ENCODE data around the gene NEK3. TPM values are rescaled to one million over a fixed set of nuclear protein-coding genes. Genes with fewer than 3 reads are reported as not detected.
"Not testable (repeated sequence)": the region's sequence is repeated elsewhere in the genome, so short reads cannot be mapped to it uniquely, and the experiment has no call there.

NEK3 gene, protein sequence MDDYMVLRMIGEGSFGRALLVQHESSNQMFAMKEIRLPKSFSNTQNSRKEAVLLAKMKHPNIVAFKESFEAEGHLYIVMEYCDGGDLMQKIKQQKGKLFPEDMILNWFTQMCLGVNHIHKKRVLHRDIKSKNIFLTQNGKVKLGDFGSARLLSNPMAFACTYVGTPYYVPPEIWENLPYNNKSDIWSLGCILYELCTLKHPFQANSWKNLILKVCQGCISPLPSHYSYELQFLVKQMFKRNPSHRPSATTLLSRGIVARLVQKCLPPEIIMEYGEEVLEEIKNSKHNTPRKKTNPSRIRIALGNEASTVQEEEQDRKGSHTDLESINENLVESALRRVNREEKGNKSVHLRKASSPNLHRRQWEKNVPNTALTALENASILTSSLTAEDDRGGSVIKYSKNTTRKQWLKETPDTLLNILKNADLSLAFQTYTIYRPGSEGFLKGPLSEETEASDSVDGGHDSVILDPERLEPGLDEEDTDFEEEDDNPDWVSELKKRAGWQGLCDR
- 10 to 100 TPM in 8 of 10 donors, 1 to 10 TPM in 2; 6.8 to 31.4 (median 14.8) TPM for polyA plus RNA-seq (ENCODE audit: insufficient read length in 10 of 10)
- long read RNA-seq, donor 1: 0 reads
- long read RNA-seq, donor 2: 0 reads
- long read RNA-seq, donor 3: 0 reads
- long read RNA-seq, donor 4, partial matches to known transcripts: 0 of 1 reads
- long read RNA-seq, donor 4, other reads (novel, unspliced or antisense): 0 of 1 reads
- long read RNA-seq, donor 5, partial matches to known transcripts: 0 of 1 reads
- long read RNA-seq, donor 5, other reads (novel, unspliced or antisense): 0 of 1 reads
- long read RNA-seq, donor 6: 0 reads
- long read RNA-seq, donor 7, partial matches to known transcripts: 0 of 2 reads
- long read RNA-seq, donor 7, other reads (novel, unspliced or antisense): 0 of 2 reads
- long read RNA-seq, donor 8, partial matches to known transcripts: 0 of 1 reads
- long read RNA-seq, donor 8, other reads (novel, unspliced or antisense): 0 of 1 reads
- long read RNA-seq, donor 9: 0 reads

DNA sequence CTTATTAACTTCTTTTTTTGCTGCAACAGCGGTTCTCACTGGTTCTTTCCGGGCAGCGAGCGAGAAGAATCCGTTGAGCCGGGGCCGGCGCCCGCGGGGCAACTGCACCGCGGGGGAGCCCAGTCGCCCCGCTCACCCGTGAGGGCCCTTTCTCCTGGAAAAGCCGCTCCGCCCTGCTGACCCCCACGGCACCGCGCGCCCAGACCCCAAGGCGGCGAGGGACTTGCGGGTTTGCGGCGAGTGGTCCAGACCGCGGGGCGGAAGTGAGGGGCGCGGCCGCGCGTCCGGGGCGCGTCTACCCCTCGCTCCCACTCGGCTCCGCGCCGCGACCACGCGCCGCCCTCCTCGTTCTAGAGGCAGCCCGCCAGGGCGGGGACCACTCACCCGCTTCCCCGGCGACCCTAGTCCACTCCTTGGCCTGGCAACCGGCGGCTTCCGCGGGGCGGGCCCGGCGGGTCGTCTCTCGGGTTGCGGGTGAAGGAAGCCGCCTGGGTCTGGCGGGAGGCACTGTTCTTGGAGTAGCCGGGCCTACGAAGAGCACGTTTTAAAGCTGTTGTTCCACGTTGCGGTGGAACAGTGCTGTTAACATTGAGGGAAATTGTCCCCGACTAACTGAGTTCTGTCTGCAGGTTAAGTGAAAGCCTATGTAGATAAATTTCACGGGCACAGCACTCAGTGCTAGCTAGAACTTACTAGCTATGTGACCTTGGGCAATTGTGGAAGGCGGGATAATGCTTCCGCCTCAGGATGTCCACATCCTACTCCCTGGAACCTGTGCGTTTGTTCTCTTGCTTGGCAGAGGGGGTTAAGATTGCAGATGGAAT lies at the start of gene NEK3:
Gene NEK3, minus strand, starts transcription at position 439 of the 824 bp plus-strand sequence. CDS start 3,406 bp downstream, outside the sequence.
- peak; percentile 62 to 93 (median 75) for DNase-seq

DNA sequence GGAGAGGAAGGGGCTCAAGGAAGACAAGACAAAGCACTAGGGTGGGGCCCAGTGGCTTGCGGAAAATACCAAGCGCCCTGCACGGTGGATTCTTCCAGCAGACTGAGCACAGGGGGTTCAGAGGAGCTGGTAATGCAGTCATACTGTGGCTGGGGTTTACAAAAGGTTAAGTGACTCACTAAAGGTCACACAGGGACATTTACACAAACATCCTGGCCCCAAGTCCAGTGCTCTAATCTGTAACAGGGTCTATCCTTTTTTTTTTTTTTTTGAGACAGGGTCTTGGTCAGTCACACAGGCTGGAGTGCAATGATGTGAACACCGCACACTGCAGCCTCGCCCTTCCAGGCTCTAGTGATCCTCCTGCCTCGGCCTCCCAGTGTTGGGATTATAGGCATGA lies 49.0 kb upstream of the NEK3 start:
- not testable (repeated sequence) for DNase-seq

DNA sequence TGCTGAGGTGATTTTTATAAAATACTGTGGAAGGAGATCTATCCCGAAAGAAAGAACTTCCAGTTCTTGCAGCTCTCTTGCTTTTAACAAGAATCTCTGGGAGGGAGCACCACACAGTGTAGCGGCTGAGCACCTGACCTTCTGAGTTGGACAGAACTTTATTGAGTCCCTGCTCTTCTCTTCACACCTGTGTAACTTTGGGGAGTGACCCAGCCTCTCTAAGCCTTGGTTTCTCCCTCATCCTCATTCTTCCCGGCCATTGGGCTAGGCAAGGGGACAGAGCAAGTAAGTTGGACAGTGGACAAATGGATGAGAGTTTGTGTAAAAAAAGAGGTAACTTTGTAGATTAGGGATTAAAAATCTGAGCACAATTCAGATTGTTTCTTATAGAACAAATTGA lies 48.5 kb upstream of the NEK3 start:
- DNase-seq: not testable (repeated sequence)

DNA sequence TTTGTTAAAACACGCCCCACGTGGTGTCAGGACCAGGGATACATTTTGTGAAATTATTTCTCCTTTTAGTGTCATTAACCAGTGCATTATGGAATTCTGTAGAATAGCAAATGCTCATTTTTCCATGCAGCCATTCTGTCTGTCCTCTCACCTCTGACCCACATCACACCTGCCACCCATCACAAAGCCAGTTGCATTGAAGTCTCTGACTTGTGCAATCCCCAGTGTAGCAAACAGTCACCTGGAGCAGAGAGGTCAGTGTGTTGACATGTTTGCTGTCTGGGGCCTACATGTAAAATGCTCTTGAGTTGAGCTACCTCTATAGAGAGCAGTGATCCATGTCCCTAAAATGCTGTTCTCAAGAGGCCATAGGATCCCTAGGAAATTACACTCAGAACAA lies 47.9 kb upstream of the NEK3 start:
- DNase-seq: not testable (repeated sequence)

DNA sequence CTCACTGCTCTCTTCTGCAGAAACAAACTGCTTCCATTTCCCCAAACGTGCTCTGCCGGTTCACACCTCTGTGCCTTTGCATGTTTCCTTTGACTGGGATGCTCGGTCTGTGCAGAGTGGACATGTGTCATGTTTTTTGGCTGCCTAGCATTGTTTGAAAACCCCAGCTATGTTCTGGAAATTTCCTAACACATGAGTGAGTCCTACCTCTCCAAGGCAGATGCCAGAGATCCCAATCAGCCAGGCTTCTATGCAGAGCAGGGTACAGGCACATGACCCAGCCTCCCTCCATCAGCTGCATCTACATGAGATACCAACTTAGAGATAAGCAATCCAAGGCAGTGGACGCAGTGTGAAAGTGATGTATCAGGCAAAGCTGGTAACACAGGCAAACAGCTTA lies 45.1 kb upstream of the NEK3 start:
- DNase-seq: not testable (repeated sequence)

DNA sequence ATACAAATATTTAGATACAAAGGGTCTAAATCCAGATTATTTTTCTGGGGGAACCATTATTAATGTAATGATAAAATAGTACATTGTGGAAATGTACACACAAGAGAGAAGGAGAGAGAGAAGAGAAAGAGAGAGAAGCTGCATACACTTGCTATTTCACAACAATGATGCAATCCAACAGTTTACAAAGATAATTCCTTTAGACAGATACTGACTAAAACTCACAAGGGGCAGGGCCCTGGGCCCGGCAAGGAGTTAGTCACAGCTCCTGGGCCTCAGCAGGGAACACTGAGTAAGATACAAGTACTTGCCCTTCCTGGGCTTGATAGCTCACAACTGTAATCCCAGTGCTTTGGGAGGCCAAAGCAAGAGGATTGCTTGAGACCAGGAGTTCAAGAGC lies 44.5 kb upstream of the NEK3 start:
- not testable (repeated sequence) for DNase-seq

DNA sequence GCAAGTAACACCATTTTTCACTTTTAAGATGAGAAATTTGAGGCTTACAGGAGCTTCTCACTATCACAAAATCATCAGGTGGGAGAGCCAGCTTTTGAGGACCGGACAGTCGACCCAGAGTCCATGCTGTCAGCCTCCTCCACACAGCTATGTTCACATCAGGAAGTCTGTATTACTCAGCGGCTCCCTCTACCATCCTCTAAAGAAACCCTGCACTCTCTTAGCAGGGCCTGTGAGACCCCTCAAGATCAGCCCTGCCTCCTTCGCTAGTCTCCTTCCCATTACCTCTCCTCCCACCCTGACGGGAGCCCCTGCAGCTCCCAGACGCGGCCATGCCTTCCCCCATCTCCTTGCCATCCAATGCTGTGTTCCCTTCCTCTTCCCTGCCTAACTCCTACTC lies 43.1 kb upstream of the NEK3 start:
- not testable (repeated sequence) for DNase-seq

DNA sequence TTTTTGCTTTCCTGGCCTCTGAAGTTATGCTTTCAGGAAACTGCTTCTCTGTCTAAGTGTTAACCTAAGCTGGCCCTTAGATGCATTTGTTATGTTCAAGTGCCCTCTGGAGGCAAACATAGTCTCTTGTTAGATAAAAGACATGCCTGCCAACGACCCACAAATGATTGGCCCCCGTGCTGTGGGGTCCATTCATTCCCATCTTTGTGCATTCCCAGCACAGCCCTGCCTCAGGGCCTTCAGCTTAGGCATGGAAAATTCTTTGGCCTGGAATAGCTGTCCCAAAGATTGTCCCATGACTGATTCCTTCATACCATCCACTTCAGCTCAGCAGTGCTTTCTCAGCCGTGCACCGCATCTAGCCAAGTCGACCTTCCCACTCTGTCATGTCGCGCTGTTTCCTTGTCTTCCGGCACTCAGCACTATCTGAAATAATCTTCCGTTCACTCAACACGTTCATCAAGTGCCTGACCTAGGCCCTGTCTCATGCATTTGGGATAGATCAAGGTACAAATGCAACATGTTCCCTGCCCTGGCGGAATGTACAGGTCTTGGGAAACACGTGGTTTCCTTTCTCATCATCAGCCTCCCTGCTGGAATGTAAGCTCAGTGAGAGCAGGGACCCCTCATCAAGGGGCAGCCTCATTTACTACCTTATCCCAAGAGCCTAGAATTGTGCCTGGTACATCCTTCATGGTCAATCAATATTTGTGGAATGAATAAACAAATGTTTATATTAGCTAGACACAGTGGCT lies 42.2 kb upstream of the NEK3 start:
- peak in 1 of 3 donors; percentile 20 for DNase-seq

DNA sequence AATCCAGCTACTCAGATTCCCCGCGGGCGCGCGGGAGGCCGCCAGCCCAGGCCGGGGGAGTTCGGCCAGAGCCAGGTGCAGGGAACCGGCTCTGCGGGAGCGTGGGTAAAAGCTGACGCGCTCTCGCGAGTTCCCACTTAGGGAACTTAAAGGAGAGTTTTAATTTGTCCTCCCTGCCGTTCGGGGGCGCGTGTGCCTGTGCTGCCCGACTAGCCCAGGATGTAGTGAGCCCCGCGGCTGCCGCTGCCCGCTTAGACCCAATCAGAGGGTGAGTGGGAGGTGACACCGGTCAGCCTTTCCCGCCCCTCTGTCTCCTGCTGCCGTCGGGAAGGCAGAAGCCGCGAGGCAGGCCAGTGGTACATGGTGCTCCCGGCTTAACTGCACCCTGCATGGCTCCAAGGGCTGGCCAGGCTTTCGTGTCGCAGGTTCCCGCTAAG lies 36.0 kb upstream of the NEK3 start:
- DNase-seq: peak; percentile 69 to 81 (median 75)

DNA sequence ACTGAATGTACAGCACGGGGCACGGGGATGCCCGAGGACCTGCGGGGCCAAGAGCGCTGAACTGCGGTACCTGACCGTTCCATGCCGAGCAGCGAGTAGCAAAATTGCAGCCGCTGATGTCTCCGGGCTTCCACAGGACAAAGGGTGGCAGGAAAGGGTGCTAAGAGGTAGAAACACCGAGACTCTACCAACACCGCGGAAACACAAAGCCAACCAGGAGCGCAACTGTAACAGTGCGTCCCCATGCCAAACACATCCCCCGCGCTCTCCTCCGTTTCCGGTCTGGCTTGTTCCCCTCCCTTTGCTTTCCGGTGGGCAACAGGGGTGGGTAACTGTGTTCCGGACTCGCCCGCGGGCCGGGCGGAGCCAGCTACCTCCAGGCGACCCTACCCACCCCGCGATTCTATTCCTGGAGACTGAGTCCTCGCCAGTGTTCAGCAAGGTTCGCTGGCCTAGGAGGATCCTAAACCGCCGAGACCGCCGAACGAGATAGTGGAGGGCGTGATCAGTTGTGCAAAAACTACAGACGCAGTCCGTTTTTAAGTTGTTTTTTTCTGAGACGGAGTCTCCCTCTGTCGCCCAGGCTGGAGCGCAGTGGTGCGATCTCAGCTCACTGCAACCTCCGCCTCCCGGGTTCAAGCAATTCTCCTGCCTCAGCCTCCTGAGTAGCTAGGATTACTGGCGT lies 34.9 kb upstream of the NEK3 start:
- peak; percentile 86 to 95 (median 92) for DNase-seq

DNA sequence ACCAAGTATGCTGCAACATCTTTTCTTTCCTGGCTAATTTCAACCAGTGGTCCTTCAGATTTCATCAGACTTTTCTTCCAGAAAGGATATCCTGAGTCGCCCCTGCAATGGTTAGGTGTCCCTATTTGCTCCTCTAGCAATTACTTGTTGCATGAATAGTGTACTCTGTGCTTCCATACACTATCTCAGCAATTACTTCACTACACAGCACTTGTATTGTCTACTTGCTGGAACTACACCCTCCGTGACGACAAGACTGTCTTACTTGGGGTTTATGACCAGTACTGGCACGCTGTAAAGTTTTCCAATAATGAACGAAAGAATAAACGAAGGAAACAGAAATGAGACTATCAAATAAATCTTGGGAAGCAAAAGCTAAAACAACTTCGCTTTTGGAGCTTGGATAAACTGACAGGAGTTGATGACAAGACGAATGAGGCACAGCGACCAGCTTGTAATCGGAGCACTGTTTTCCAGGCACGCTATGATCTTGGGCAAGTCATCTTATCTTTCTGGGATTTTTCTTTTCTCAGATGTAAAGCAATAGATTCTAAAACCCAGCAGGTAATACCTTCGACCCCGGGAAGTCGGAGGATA lies 34.3 kb upstream of the NEK3 start:
- peak in 2 of 3 donors; percentile 22 to 57 for DNase-seq

DNA sequence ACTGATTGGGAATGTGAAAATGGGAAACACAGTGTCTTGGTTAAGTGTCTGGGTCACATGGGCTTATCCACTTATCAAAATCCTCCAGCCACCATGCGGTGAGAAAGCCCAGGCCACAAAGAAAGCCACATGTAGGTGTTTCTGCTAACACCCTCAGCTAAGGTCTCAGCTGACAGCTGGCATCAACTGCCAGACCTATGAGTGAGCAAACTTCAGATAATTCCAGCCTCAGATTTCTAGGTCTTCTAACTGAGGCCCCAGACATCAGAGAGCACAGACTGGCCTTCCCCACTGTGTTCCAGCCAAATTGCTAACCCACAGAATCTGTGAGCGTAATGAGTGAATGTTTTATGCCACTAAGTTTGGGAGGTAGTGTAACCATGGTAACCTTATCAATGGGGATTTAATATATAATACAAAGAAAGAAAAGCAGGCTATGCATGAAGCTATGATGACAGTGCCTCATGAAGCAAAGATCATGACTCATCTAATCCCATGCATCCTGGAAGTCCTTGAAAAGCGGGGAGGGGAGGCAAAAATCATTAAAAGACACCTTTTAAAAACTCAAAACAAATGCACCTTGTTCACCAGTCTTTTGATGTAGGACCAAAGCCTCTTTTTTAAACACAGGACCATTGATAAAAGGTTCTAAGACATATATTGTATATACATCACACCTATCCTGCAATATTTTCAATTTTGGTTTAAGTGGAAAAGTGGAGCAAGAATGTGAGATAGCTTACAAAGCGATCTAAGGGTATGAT lies 28.2 kb upstream of the NEK3 start:
- not testable (repeated sequence) for DNase-seq

DNA sequence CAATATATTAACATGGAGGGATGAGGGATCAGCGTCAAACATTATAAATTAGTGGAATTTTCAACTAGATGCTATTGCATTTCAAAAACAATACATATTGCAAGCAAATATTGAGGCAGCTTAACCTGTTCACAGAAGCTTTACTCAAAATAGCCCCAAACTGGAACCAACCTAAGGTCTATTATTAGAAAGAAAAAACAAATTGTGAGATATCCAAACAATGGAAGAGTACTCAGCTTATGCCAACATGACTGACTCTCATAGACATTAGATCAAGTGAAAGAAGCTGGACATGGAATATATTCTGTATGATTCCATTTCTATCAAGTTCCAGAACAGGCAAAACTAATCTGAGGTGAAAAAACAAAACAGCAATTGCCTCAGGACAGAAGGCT lies 27.6 kb upstream of the NEK3 start:
- no peak for DNase-seq

DNA sequence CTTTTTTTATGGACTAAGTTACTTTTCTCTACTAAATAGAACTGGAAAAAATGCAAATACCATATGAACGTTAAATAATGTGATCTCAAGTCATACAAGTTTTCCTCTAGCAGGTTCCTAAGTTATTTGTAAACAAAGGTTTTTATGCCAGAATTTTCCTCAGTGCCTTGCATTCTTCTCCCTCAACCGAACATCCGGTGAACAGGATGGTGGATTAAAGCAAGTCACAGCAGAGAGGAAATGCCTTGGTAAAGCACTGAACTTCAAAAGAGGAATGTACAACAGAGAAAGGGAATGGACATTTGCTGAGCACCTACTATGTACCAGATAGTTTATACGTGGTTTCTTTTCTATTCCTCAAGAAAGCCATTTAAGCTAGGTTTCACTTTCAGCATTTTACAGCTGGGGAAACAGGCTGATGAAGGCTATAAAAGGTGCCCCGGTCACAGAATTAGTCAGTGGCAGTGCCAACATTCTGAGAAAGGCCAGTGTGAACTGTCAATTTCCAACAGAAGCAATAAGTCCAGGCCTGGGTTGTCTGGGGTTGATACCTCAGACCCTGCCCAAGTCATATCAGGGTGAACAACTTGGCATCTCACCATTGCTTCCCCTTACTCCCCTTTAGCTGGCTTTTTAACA lies 22.0 kb upstream of the NEK3 start:
- DNase-seq: not testable (repeated sequence)

DNA sequence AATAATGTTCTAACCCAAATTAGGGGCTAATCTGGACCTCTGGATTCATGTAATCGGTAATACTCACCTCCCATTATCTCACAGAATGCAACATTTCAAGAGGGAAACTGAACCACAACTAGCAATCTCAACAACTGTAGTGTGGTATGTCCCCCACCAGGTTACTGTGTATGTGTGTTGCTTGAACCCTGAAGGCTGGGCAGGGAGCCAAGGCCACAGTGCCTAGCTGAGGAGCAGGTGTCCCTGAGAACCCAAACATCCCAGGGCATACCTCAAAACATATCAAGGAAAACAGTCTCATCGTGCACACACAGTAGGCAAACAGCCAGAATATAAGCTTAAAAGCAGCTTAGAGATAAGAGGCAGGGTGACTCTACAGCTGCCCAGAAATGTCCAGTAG lies 20.5 kb upstream of the NEK3 start:
- DNase-seq: no peak

DNA sequence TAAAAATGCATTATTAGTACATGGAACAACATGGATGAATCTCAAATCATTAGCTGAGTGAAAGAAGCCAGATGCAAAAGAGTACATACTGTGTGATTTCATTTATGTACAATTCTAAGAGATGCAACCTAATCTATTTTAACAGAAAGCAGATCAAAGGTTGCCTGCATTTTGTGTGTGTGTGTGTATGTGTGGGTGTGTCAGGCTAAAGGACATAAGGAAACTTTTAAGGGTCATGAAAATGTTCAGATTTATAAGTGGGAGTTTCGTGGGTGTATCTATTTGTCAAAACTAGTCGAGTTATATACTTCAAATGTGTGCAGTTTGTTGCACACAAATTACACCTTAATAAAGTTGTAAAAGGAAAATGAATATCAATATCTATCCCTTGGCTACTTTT lies 17.9 kb upstream of the NEK3 start:
- DNase-seq: no peak

DNA sequence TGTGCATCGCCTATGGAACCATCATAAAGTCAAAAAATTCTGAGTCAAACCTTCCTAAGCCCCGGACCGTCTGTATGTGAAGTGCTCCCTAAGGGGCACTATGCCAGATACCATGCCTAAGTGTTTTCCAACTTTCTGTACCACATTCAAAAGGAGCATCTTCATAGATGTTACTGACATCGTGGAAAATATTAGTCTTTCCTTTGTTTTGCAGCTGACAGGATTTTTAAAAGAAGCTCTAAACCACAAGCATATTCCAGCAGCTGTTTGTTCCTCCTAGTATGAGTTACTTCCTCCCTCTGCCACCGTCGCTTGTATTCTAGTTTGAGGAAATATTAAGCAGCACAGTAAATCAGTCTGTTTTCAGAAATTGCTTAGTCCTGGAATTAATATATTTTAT lies 14.6 kb upstream of the NEK3 start:
- not testable (repeated sequence) for DNase-seq

DNA sequence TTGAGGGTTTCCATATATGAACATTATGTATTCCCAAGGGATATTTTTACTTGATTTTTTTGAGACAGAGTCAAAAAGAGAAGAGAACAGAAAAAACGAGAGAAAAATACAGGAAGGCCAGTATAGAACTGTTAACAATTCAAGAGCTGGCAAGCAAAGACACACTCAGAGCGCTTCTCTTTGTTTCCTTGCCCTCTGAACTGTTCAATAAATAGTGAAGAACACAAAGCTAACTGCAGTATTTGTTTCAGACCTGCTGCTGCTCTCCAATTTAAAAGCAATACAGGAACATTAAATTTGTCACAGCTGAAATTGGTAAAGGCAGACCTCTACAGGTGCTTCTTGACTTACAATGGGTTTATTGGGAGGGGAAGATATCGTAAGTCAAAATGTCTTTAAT lies 14.0 kb upstream of the NEK3 start:
- no peak for DNase-seq

All from muscle of back (tissue), 13 donors.